Lung (tissue), 12 donors: ENCODE measurements around the gene OMA1. TPM values are rescaled to one million over a fixed set of nuclear protein-coding genes. Genes with fewer than 3 reads are reported as not detected.

Source experiments
- ATAC-seq: fragments of 200-7000 bp; cut with Tn5 transposase; one replicate; pipeline ENCODE4 v1.9.1; 2020; ENCODE audit warnings: moderate number of reproducible peaks; ENCODE audit not compliant: insufficient read depth, low FRiP score
- DNase-seq, 3 donors: peaks; one replicate each; pipeline ENCODE4 v3.0.0-alpha.2; 2013 to 2017
- H3K27ac ChIP-seq, 2 donors: one replicate each; pipeline ENCODE4 v1.5.1; 2013; ENCODE audit warnings: mild to moderate bottlenecking in 2 of 2, moderate library complexity in 2 of 2, control low read depth in 1 of 2, inconsistent platforms in 1 of 2, low read depth in 1 of 2, low read length in 1 of 2
- H3K27me3 ChIP-seq, 3 donors: one replicate each; pipeline ENCODE4 v1.5.1; 2013; ENCODE audit warnings: low read length in 2 of 3; ENCODE audit not compliant: control insufficient read depth in 3 of 3, insufficient read depth in 3 of 3
- H3K36me3 ChIP-seq, 4 donors: one replicate each; pipeline ENCODE4 v1.5.1; 2013; ENCODE audit warnings: low read length in 4 of 4, mild to moderate bottlenecking in 1 of 4, moderate library complexity in 1 of 4; ENCODE audit not compliant: control insufficient read depth in 4 of 4, insufficient read depth in 4 of 4
- H3K4me1 ChIP-seq, 5 donors: one replicate each; pipeline ENCODE4 v1.5.1; 2013; ENCODE audit warnings: low read length in 5 of 5, mild to moderate bottlenecking in 2 of 5, moderate library complexity in 1 of 5; ENCODE audit not compliant: control insufficient read depth in 5 of 5, insufficient read depth in 5 of 5
- H3K4me3 ChIP-seq: one replicate; pipeline ENCODE4 v1.5.1; 2013; ENCODE audit warnings: mild to moderate bottlenecking, control low read depth, moderate library complexity
- H3K9ac ChIP-seq, 2 donors: one replicate each; pipeline ENCODE4 v1.5.1; 2013; ENCODE audit warnings: low read length in 2 of 2, control low read depth in 1 of 2; ENCODE audit not compliant: insufficient read depth in 1 of 2
- H3K9me3 ChIP-seq, 4 donors: one replicate each; pipeline ENCODE4 v1.5.1; 2013; ENCODE audit warnings: low read length in 3 of 4, mild to moderate bottlenecking in 1 of 4, moderate library complexity in 1 of 4; ENCODE audit not compliant: control insufficient read depth in 4 of 4, insufficient read depth in 3 of 4
- CTCF ChIP-seq: IDR thresholded peaks from 2 replicates; pipeline ENCODE4 v1.5.1; 2012; ENCODE audit warnings: mild to moderate bottlenecking; ENCODE audit errors: control extremely low read depth, extremely low read depth
- WGBS, 2 donors: extraction: QIAGEN DNeasy Blood & Tissue Kit; methylation state at CpG; one replicate each; pipeline ENCODE4 v1.1.7; 2013; 5-methylcytosine and 5-hydroxymethylcytosine counted together
- polyA plus RNA-seq, 2 donors: library from polyadenylated mRNA; stranded (reverse); fragments of 200-250 nt; gene quantifications; one replicate each; pipeline ENCODE4 v1.2.1, GENCODE V29; 2013
- total RNA-seq, 2 donors: library from RNA; depleted of rRNA in 1 of 2; stranded (reverse); fragments of >200 nt in 1 of 2; gene quantifications; one replicate each; pipeline ENCODE4 v1.2.1, GENCODE V29; 2014 to 2021
- donor health status: control.
- donor health status: control.
- donor health status: Bipolar disorder and iron deficiency.
- donor health status: healthy.
- donor health status: DM: yes; HTN: yes; CAD: no.

Gene OMA1
- total and polyA plus RNA-seq, 4 donors, result 13.2 to 52.1 (median 23.3) TPM

DNA sequence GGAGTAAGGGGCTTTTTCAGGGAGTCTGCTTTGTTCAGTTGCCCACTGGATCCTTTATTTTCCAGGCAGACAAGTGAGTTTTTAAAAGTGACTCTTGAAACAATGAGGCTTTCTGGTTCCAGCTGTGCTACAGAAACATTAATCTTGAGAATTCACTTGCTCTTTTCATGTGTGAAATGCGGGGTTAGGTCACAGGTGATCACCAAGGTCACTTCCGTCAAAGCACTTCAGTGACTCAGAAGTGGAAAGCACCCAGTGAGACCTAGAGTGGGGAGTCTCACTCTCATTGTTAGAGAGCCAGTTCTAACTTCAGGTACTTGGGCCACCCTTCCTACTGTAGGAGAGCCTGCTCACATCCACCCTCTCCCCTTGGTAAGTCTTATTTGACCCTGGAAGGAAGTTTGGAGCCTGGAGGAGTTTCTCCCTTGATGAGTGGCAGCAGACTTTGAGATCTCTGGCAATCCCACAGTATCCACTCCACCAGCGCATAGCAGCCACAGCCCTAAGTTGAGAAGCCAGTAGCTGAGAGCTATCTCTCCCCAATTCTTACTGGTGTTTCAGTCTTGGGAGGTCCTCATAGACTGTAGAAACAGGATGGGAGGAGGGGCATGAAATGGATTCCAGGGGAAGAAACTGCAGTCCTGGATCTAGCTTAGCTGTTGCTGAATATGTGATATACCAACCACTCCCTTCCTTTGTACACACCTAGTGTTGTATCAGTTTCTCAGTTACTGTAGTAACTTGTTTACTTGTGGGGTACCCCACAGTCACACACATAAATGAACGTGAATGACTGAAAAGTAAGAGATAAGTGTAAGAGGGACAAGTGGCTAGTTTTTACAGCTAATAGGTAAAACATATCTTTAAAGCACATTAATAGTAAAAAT lies 27.4 kb upstream of the OMA1 start:
- Histone ChIP-seq H3K9ac (peak overlapping the region in 1 of 2 donors; percentile 36), H3K9me3 (no peaks in the 10 kb centered on the region), H3K36me3 (no peaks in the 10 kb centered on the region), H3K4me3 (no peak overlapping the region), H3K27ac (peak overlapping the region in 1 of 2 donors; percentile 68), H3K27me3 (peaks cover 0 to 23% (median 21%) of the 10 kb centered on the region in 3 donors), H3K4me1 (peaks cover 0 to 22% (median 10%) of the 10 kb centered on the region in 5 donors)
- ATAC-seq (no peak), DNase-seq (no peak)
- no peak for TF ChIP-seq CTCF
- whole genome bisulfite sequencing, 2 donors, result 56 to 73% methylated on average over 4 of the region's 4 CpGs

DNA sequence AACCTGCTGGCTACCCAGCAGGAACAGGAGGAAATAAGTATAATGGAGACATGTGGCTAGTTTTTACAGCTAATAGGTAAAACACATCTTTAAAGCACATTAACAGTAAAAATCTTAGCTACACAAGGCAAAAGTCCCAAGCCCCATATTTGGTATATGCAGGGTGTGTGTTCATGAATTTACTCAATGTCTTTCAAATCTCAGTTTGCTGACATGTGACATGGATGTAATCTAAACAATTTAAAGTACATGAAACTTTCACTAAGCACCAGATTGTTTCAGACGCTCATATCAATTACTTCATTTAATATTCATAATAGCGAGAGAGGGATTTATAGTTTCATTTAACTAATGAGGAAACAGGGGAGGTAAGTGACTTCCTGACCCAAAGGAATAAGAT lies 26.6 kb upstream of the OMA1 start:
- no peak for TF ChIP-seq CTCF
- H3K27ac ChIP-seq, result peak overlapping the region in 1 of 2 donors; percentile 64
- no peak overlapping the region for H3K9ac ChIP-seq
- DNase-seq (no peak), ATAC-seq (no peak)
- H3K4me1 ChIP-seq, result peaks cover 0 to 20% (median 10%) of the 10 kb centered on the region in 5 donors
- 56 to 60% methylated on average over 2 of the region's 2 CpGs for WGBS, 2 donors
- no peak overlapping the region for H3K4me3 ChIP-seq
- H3K9me3 ChIP-seq, result no peaks in the 10 kb centered on the region
- no peaks in the 10 kb centered on the region for H3K36me3 ChIP-seq
- peaks cover 0 to 23% (median 21%) of the 10 kb centered on the region in 3 donors for H3K27me3 ChIP-seq

DNA sequence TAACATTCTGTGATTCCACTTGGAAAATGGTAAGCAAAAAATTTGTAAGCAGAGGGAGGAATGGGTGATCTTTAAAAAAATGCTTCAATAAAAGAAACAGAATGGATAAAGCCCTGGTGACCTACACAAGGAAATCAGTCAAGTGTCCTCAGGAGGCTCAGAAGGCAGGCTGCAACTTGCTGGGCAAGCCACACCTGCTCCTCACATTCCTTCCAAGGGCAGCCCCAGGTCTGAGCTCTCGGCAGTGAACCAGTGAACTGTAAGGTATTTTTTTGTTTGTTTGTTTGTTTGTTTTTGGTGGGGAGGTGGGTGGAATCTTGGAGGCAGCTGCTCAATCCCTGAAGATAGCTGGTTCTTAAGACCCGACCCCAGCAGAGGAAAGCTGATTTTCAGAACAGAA lies 26.2 kb upstream of the OMA1 start:
- DNase-seq (peak in 1 of 3 donors; percentile 65), ATAC-seq (no peak)
- Histone ChIP-seq H3K9ac (no peak overlapping the region), H3K9me3 (no peaks in the 10 kb centered on the region), H3K27me3 (peaks cover 0 to 23% (median 16%) of the 10 kb centered on the region in 3 donors), H3K36me3 (no peaks in the 10 kb centered on the region), H3K4me3 (no peak overlapping the region), H3K27ac (peak overlapping the region in 1 of 2 donors; percentile 64), H3K4me1 (peaks cover 0 to 15% (median 10%) of the 10 kb centered on the region in 5 donors)
- WGBS, 2 donors, result 76 to 80% methylated on average over 2 of the region's 2 CpGs
- TF ChIP-seq CTCF, result no peak
